OCI-LY3 (cell line): Measurements from ENCODE around the gene KANK4.

ENCODE experiments used
- H2AFZ ChIP-seq: fragments of 200-600, 300-600 bp; shearing (Covaris generic); 2 replicates; pipeline ENCODE4 v1.6.0; 2014; ENCODE audit warnings: antibody characterized with exemption, low read depth, low read length
- H3K27ac ChIP-seq: fragments of 200-600, 300-600 bp; sonication (generic); 2 replicates; pipeline ENCODE4 v1.5.1; 2014; ENCODE audit warnings: mild to moderate bottlenecking, low read length, moderate library complexity, mixed read lengths
- H3K27me3 ChIP-seq: fragments of 200-600, 300-600 bp; sonication (generic); 2 replicates; pipeline ENCODE4 v1.6.1; 2014; ENCODE audit warnings: low read depth, low read length, mixed read lengths
- H3K36me3 ChIP-seq: fragments of 200-600, 300-600 bp; sonication (generic); replicated peaks from 2 replicates; pipeline ENCODE3; 2014; ENCODE audit warnings: low read depth, low read length, mixed read lengths
- H3K4me1 ChIP-seq: fragments of 300-600, 200-600 bp; sonication (generic); 2 replicates; pipeline ENCODE4 v1.6.1; 2014; ENCODE audit warnings: low read length, mixed read lengths
- H3K4me2 ChIP-seq: fragments of 200-600, 300-600 bp; sonication (generic); 2 replicates; pipeline ENCODE4 v1.6.1; 2014; ENCODE audit warnings: low read length, mixed read lengths
- H3K4me3 ChIP-seq: fragments of 300-600, 200-600 bp; sonication (generic); 2 replicates; pipeline ENCODE4 v1.5.1; 2014; ENCODE audit warnings: antibody characterized with exemption, mild to moderate bottlenecking, low read length, moderate library complexity
- H3K79me2 ChIP-seq: fragments of 300-600, 200-600 bp; shearing (Covaris generic); 2 replicates; pipeline ENCODE4 v1.6.1; 2014; ENCODE audit warnings: mild to moderate bottlenecking, low read length, mixed read lengths
- H3K9ac ChIP-seq: fragments of 300-600, 200-600 bp; shearing (Covaris generic); 2 replicates; pipeline ENCODE4 v1.6.0; 2014; ENCODE audit warnings: mild to moderate bottlenecking, low read length, moderate library complexity
- H3K9me3 ChIP-seq: fragments of 200-600, 300-600 bp; shearing (Covaris generic); 2 replicates; pipeline ENCODE4 v1.6.1; 2014; ENCODE audit warnings: low read length, mixed read lengths; ENCODE audit not compliant: insufficient read depth
- H4K20me1 ChIP-seq: fragments of 200-600, 300-600 bp; sonication (generic); 2 replicates; pipeline ENCODE4 v1.6.1; 2016; ENCODE audit warnings: low read length, mixed read lengths; ENCODE audit not compliant: insufficient read depth
- EZH2phosphoT487 ChIP-seq: fragments of 200-600 bp; shearing (Covaris generic); IDR thresholded peaks from 2 replicates; pipeline ENCODE4 v1.6.1; 2018; ENCODE audit warnings: antibody characterized with exemption, mixed run types, low read depth
- TF ChIP-seq, protein P1 (sequence below): fragments of 200-600, 300-600 bp; sonication (generic); IDR thresholded peaks from 2 replicates; pipeline ENCODE4 v1.5.1; 2014; ENCODE audit warnings: antibody characterized with exemption, low read length, low read depth

KANK4 gene

GRCh38 chr1:62362926-62363325 is 43.7 kb upstream of the KANK4 start:
- Histone ChIP-seq H3K27me3 (no peaks in the 10 kb centered on the region), H3K4me2 (no peak overlapping the region), H2AFZ (no peak overlapping the region), H4K20me1 (no peaks in the 10 kb centered on the region), H3K4me3 (no peak overlapping the region), H3K27ac (no peak overlapping the region), H3K9me3 (no peaks in the 10 kb centered on the region), H3K36me3 (no peaks in the 10 kb centered on the region), H3K9ac (no peak overlapping the region), H3K79me2 (no peaks in the 10 kb centered on the region), H3K4me1 (no peaks in the 10 kb centered on the region)
- no peak for TF ChIP-seq EZH2phosphoT487
- TF ChIP-seq, protein P1, sequence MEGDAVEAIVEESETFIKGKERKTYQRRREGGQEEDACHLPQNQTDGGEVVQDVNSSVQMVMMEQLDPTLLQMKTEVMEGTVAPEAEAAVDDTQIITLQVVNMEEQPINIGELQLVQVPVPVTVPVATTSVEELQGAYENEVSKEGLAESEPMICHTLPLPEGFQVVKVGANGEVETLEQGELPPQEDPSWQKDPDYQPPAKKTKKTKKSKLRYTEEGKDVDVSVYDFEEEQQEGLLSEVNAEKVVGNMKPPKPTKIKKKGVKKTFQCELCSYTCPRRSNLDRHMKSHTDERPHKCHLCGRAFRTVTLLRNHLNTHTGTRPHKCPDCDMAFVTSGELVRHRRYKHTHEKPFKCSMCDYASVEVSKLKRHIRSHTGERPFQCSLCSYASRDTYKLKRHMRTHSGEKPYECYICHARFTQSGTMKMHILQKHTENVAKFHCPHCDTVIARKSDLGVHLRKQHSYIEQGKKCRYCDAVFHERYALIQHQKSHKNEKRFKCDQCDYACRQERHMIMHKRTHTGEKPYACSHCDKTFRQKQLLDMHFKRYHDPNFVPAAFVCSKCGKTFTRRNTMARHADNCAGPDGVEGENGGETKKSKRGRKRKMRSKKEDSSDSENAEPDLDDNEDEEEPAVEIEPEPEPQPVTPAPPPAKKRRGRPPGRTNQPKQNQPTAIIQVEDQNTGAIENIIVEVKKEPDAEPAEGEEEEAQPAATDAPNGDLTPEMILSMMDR = no peak

GRCh38 chr1:62362061-62362917 is 43.1 kb upstream of the KANK4 start:
- Histone ChIP-seq H3K79me2 (no peaks in the 10 kb centered on the region), H4K20me1 (no peaks in the 10 kb centered on the region), H2AFZ (no peak overlapping the region), H3K9ac (no peak overlapping the region), H3K9me3 (no peaks in the 10 kb centered on the region), H3K36me3 (no peaks in the 10 kb centered on the region), H3K4me1 (no peaks in the 10 kb centered on the region), H3K27me3 (no peaks in the 10 kb centered on the region), H3K4me2 (no peak overlapping the region), H3K27ac (no peak overlapping the region), H3K4me3 (no peak overlapping the region)
- no peak for TF ChIP-seq EZH2phosphoT487
- TF ChIP-seq, protein P1 = no peak

DNA sequence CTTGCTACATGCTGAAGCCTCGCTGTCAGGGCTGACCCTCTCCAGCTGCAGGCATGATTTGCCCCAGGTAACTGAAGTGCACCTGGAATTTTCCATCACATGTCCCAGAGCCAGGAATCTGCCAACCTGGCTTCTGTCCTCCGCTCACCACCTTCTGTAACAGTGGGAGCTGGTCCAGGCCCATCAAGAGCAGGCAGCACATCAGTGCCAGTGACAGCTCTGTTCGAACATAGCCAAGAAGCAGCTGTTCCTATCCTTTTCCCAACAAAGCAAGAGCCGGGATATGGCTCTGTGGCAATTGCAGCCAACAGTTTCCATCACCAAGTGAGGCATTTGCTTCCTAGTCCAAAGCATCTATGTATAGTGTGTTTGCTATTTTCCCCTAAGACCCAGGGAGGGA is 42.2 kb upstream of the KANK4 start:
- Histone ChIP-seq H3K27ac (no peak overlapping the region), H3K9ac (no peak overlapping the region), H4K20me1 (no peaks in the 10 kb centered on the region), H2AFZ (no peak overlapping the region), H3K9me3 (no peaks in the 10 kb centered on the region), H3K4me1 (peaks cover 3% of the 10 kb centered on the region), H3K4me3 (no peak overlapping the region), H3K27me3 (no peaks in the 10 kb centered on the region), H3K36me3 (no peaks in the 10 kb centered on the region), H3K4me2 (no peak overlapping the region), H3K79me2 (no peaks in the 10 kb centered on the region)
- TF ChIP-seq, protein P1 = no peak
- TF ChIP-seq EZH2phosphoT487 = no peak

- Histone ChIP-seq H3K27ac (no peak overlapping the region), H3K4me3 (no peak overlapping the region), H3K27me3 (no peaks in the 10 kb centered on the region), H3K79me2 (no peaks in the 10 kb centered on the region), H3K9ac (no peak overlapping the region), H3K4me2 (no peak overlapping the region), H4K20me1 (no peaks in the 10 kb centered on the region), H3K9me3 (no peaks in the 10 kb centered on the region), H3K4me1 (peaks cover 5% of the 10 kb centered on the region), H3K36me3 (no peaks in the 10 kb centered on the region), H2AFZ (no peak overlapping the region)
- TF ChIP-seq, protein P1 = no peak
- TF ChIP-seq EZH2phosphoT487 = no peak
Measured at GRCh38 chr1:62358665-62359373, 39.6 kb upstream of the KANK4 start.
